Tibial nerve (tissue), 3 donors: Measurements from ENCODE around the gene WNT9B.

Experiments
- POLR2A ChIP-seq, 2 donors: fragments of 450-650 bp; IDR thresholded peaks; one replicate each; pipeline ENCODE4 v1.6.1; 2017; ENCODE audit warnings: antibody characterized with exemption in 2 of 2, mild to moderate bottlenecking in 2 of 2, moderate library complexity in 2 of 2
- TF ChIP-seq, protein P1 (sequence below), 5 experiments: fragments of 200-600 bp in 3 of 5; fragments of 450-650 bp in 2 of 5; sonication (generic) in 3 of 5; IDR thresholded peaks; one replicate each; pipeline ENCODE4 v1.5.1; 2016 to 2019; ENCODE audit warnings: antibody characterized with exemption in 5 of 5, mild to moderate bottlenecking in 3 of 5, moderate library complexity in 2 of 5

DNA sequence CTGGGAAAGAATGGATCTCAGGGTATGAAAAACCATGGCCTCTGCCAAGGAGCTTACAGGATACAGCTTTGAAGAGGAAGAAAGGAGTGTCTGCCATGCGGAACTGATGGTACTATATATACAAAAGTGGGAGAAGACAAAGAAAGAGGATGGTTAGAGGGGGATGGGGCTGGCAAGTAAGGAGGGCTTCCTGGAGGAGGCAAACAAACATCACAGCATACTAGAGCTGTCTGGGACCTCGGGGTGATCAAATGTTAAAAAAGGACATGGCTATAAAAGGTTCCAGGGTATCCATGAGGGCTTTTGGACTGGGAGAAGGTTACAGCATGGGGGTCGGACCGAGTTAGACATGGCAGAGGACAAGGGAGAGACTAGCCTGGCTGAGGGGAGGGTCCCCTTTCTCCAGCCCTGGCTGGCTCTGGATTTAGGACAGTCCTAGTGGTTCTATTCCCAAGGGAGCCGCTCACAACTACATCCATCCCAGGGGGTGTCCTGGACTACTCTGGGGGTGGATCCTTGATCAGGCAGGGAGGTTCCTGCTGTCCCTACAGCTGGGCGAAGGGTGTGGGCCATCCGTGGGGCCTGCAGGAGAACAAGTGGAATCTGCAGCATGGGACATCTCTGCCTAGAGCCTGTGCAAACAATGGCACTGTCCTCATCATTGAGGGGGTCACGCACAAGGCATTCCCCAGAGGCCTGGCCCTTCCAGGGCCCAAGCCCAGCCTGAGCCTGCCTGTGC lies 12.2 kb downstream of the WNT9B start:
- TF ChIP-seq, protein P1, sequence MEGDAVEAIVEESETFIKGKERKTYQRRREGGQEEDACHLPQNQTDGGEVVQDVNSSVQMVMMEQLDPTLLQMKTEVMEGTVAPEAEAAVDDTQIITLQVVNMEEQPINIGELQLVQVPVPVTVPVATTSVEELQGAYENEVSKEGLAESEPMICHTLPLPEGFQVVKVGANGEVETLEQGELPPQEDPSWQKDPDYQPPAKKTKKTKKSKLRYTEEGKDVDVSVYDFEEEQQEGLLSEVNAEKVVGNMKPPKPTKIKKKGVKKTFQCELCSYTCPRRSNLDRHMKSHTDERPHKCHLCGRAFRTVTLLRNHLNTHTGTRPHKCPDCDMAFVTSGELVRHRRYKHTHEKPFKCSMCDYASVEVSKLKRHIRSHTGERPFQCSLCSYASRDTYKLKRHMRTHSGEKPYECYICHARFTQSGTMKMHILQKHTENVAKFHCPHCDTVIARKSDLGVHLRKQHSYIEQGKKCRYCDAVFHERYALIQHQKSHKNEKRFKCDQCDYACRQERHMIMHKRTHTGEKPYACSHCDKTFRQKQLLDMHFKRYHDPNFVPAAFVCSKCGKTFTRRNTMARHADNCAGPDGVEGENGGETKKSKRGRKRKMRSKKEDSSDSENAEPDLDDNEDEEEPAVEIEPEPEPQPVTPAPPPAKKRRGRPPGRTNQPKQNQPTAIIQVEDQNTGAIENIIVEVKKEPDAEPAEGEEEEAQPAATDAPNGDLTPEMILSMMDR (IDR thresholded peaks at IDR 0.05) = no peak
- no peak for TF ChIP-seq POLR2A (IDR thresholded peaks at IDR 0.05)
